HepG2 (cell line): Measurements from ENCODE around the gene CD6. TPM values are rescaled to one million over a fixed set of nuclear protein-coding genes. Genes with fewer than 3 reads are reported as not detected.

Source experiments
- ATAC-seq: fragments of 200-7000 bp; cut with Tn5 transposase; 3 replicates; pipeline ENCODE4 v1.9.1; 2020; ENCODE audit warnings: mild to moderate bottlenecking, moderate library complexity
- BruUV-seq: library from RNA; stranded (reverse); fragments of 400-500 nt; replicated peaks from 2 replicates; lab custom pipeline; 2021; lab: Mats Ljungman, UMichigan
- CTCF ChIA-PET: fragments of 300-600 bp; formaldehyde crosslinking; extraction: SDS; loops from one replicate; lab custom pipeline; 2021; ENCODE audit warnings: low total read pairs, inconsistent platforms, low intra/inter-chr PET ratio; lab: Yijun Ruan, JAX
- POLR2A ChIA-PET: fragments of 350-600 bp; sonication (Branson Sonifier 250); formaldehyde crosslinking; loops from one replicate; lab custom pipeline; 2020; ENCODE audit warnings: antibody characterized with exemption, inconsistent platforms; lab: Yijun Ruan, JAX
- DNase-seq: peaks from one replicate; pipeline ENCODE4 v3.0.0-alpha.2; 2015; ENCODE audit warnings: low spot score
- FAIRE-seq: peaks from 3 replicates; lab custom pipeline; 2011; peaks lifted over from hg19 to GRCh38; lab: Jason Lieb, UNC
- H2AFZ ChIP-seq: one replicate; pipeline ENCODE4 v1.6.1; 2011; ENCODE audit warnings: low read length, inconsistent platforms
- H3K27ac ChIP-seq: fragments of 300-600 bp; 3 replicates; pipeline ENCODE4 v1.8.0; 2011; ENCODE audit warnings: mixed run types, mild to moderate bottlenecking, mixed read lengths, low read length, inconsistent platforms; ENCODE audit not compliant: insufficient read depth; ENCODE audit errors: extremely low read length
- H3K27me3 ChIP-seq, 2 experiments: fragments of 200-600 bp in 1 of 2; 2 replicates in 1 of 2; 3 replicates in 1 of 2; pipeline versions ENCODE4 v1.6.0 to v1.8.0; 2011; ENCODE audit warnings: low read length in 2 of 2, mild to moderate bottlenecking in 2 of 2, moderate library complexity in 2 of 2, inconsistent platforms in 1 of 2; ENCODE audit not compliant: insufficient read depth in 2 of 2, control insufficient read depth in 1 of 2
- H3K36me3 ChIP-seq, 2 experiments: fragments of 200-600 bp in 1 of 2; replicated peaks in 1 of 2; 2 replicates in 1 of 2; 3 replicates in 1 of 2; pipeline versions ENCODE4 v1.5.1 to v1.8.0; 2011; ENCODE audit warnings: low read length in 2 of 2, inconsistent platforms in 1 of 2; ENCODE audit not compliant: insufficient read depth in 2 of 2, control insufficient read depth in 1 of 2
- H3K4me1 ChIP-seq: 2 replicates; pipeline ENCODE4 v1.5.1; 2012; ENCODE audit warnings: low read length, inconsistent platforms; ENCODE audit not compliant: insufficient read depth
- H3K4me2 ChIP-seq: 2 replicates; pipeline ENCODE4 v1.6.0; 2011; ENCODE audit warnings: low read depth, low read length, inconsistent platforms
- H3K4me3 ChIP-seq, 3 experiments: fragments of 200-600 bp in 1 of 3; sonication (generic), shearing (Covaris generic) in 1 of 3; replicated peaks in 1 of 3; 2 replicates each; pipeline ENCODE4 v1.5.1; 2011 to 2016; ENCODE audit warnings: low read length in 3 of 3, inconsistent platforms in 2 of 3, low read depth in 2 of 3, mild to moderate bottlenecking in 2 of 3, control low read depth in 1 of 3, mixed read lengths in 1 of 3; ENCODE audit not compliant: insufficient read depth in 1 of 3
- H3K79me2 ChIP-seq: one replicate; pipeline ENCODE4 v1.6.1; 2011; ENCODE audit warnings: low read length, inconsistent platforms; ENCODE audit not compliant: insufficient read depth
- H3K9ac ChIP-seq: 2 replicates; pipeline ENCODE4 v1.6.0; 2011; ENCODE audit warnings: mild to moderate bottlenecking, low read depth, low read length, inconsistent platforms; ENCODE audit not compliant: insufficient read depth
- H3K9me3 ChIP-seq: 2 replicates; pipeline ENCODE4 v1.5.1; 2012; ENCODE audit warnings: mild to moderate bottlenecking, low read length
- H4K20me1 ChIP-seq: 2 replicates; pipeline ENCODE4 v1.6.0; 2011; ENCODE audit warnings: inconsistent platforms, mild to moderate bottlenecking, low read length, moderate library complexity; ENCODE audit not compliant: insufficient read depth
- GATA4 ChIP-seq: sonication (generic); IDR thresholded peaks from 2 replicates; pipeline ENCODE4 v1.6.1; 2016; ENCODE audit warnings: antibody characterized with exemption, low read depth, borderline replicate concordance
- ISX ChIP-seq: sonication (generic); formaldehyde crosslinking; conservative IDR thresholded peaks from 2 replicates; pipeline ENCODE4 v1.5.0; 2020; ENCODE audit warnings: missing genetic modification reagents
- JUN ChIP-seq: sonication (generic); formaldehyde crosslinking; IDR thresholded peaks from 2 replicates; pipeline ENCODE4 v1.4.0; 2020; ENCODE audit warnings: mild to moderate bottlenecking, missing genetic modification reagents
- KDM2A ChIP-seq: sonication (generic); formaldehyde crosslinking; IDR thresholded peaks from 2 replicates; pipeline ENCODE4 v1.4.0; 2020; ENCODE audit warnings: low read depth, missing genetic modification reagents, borderline replicate concordance
- MIXL1 ChIP-seq: IDR thresholded peaks from 2 replicates; pipeline ENCODE4 v1.6.1; 2016
- NR2C2 ChIP-seq: sonication (generic); formaldehyde crosslinking; IDR thresholded peaks from 2 replicates; pipeline ENCODE4 v1.4.0; 2020; ENCODE audit warnings: missing genetic modification reagents, mild to moderate bottlenecking, moderate library complexity, borderline replicate concordance
- SATB2 ChIP-seq: sonication (generic); formaldehyde crosslinking; IDR thresholded peaks from 2 replicates; pipeline ENCODE4 v1.5.0; 2020; ENCODE audit warnings: missing genetic modification reagents
- STAG1 ChIP-seq: sonication (generic); formaldehyde crosslinking; IDR thresholded peaks from 2 replicates; pipeline ENCODE4 v1.4.0; 2020; ENCODE audit warnings: missing genetic modification reagents
- ZC3H4 ChIP-seq: sonication (generic); formaldehyde crosslinking; IDR thresholded peaks from 2 replicates; pipeline ENCODE4 v1.4.0; 2020; ENCODE audit warnings: missing genetic modification reagents, borderline replicate concordance
- ZFP36 ChIP-seq: fragments of 150-350 bp; IDR thresholded peaks from 2 replicates; pipeline ENCODE4 v1.6.1; 2018; ENCODE audit warnings: borderline replicate concordance, low read length, low read depth; ENCODE audit not compliant: partially characterized antibody
- ZMYM2 ChIP-seq: sonication (generic); formaldehyde crosslinking; IDR thresholded peaks from 2 replicates; pipeline ENCODE4 v1.8.0; 2022; ENCODE audit warnings: mild to moderate bottlenecking, missing genetic modification reagents
- ZNF263 ChIP-seq: sonication (generic); formaldehyde crosslinking; IDR thresholded peaks from 2 replicates; pipeline ENCODE4 v1.4.0; 2020; ENCODE audit warnings: missing genetic modification reagents
- ZNF329 ChIP-seq: sonication (generic); formaldehyde crosslinking; IDR thresholded peaks from 2 replicates; pipeline ENCODE4 v1.9.0; 2021; ENCODE audit warnings: low read depth, mild to moderate bottlenecking, missing genetic modification reagents
- ZNF431 ChIP-seq: sonication (generic); formaldehyde crosslinking; IDR thresholded peaks from 2 replicates; pipeline ENCODE4 v1.9.0; 2022; ENCODE audit warnings: missing genetic modification reagents, low read depth, mild to moderate bottlenecking, borderline replicate concordance
- ZNF670 ChIP-seq: sonication (generic); formaldehyde crosslinking; IDR thresholded peaks from 2 replicates; pipeline ENCODE4 v1.8.0; 2022; ENCODE audit warnings: mild to moderate bottlenecking, missing genetic modification reagents, borderline replicate concordance
- ZNF83 ChIP-seq: sonication (generic); formaldehyde crosslinking; IDR thresholded peaks from 2 replicates; pipeline ENCODE4 v1.4.0; 2020; ENCODE audit warnings: missing genetic modification reagents, mild to moderate bottlenecking, borderline replicate concordance
- ZNF883 ChIP-seq: sonication (generic); formaldehyde crosslinking; IDR thresholded peaks from 2 replicates; pipeline ENCODE4 v1.5.1; 2020; ENCODE audit warnings: mild to moderate bottlenecking, missing genetic modification reagents; ENCODE audit errors: not compliant biosample characterization
- WGBS: methylation state at CpG from one replicate; pipeline ENCODE4 v1.1.6; 2017; ENCODE audit warnings: low lambda C conversion rate; 5-methylcytosine and 5-hydroxymethylcytosine counted together
- in situ Hi-C: cut with HindIII; loops from 2 replicates; pipeline ENCODE4 v1.10.0; 2017; ENCODE audit warnings: low pct_unique_long_range_greater_than_20kb; ENCODE audit not compliant: extremely low pct_ligation_motif_present
- intact Hi-C: fragments of 100-400 bp; cut with micrococcal nuclease; formaldehyde crosslinking; loops from one replicate; pipeline ENCODE4 v1.10.0; 2022; ENCODE audit not compliant: unreplicated experiment
- polyA plus RNA-seq, 8 experiments: library from polyadenylated mRNA; depleted of rRNA in 3 of 8; stranded (reverse) in 7 of 8; unstranded in 1 of 8; fragments of >200 nt; fragmentation: Illumina TruSeq in 4 of 8; extraction: Trizol in 4 of 8; gene quantifications; 2 replicates each; pipeline versions ENCODE4 v1.2.1 to v1.2.3, GENCODE V29; 2011 to 2016; ENCODE audit warnings: low read depth in 4 of 8, missing spikeins in 1 of 8, mixed read lengths in 1 of 8; ENCODE audit not compliant: insufficient read depth in 1 of 8
- total RNA-seq, 5 experiments: library from RNA; depleted of rRNA; stranded (reverse); fragments of >200 nt; fragmentation: Illumina TruSeq; extraction: Trizol; gene quantifications; 2 replicates each; pipeline ENCODE4 v1.2.3, GENCODE V29; 2016; ENCODE audit warnings: low read depth in 1 of 5
- TF ChIP-seq, protein P1 (sequence below): sonication (generic); formaldehyde crosslinking; IDR thresholded peaks from 2 replicates; pipeline ENCODE4 v1.5.1; 2020; ENCODE audit warnings: mild to moderate bottlenecking, moderate library complexity, missing genetic modification reagents
- TF ChIP-seq, protein P2 (sequence below): sonication (generic); formaldehyde crosslinking; IDR thresholded peaks from 2 replicates; pipeline ENCODE4 v1.5.1; 2020; ENCODE audit warnings: mild to moderate bottlenecking, missing genetic modification reagents, moderate library complexity

CD6 gene
- total and polyA plus RNA-seq, 2 of the 13 experiments (the other 11 are each of a cell fraction or from before 2014, with no cell fraction given) = not detected

- BruUV-seq = no TSS peak
- ChIA-PET CTCF (no interaction called here), POLR2A (no interaction called here)
- Histone ChIP-seq H3K9ac (no peak overlapping the region), H2AFZ (no peak overlapping the region), H3K9me3 (no peaks in the 10 kb centered on the region), H4K20me1 (no peaks in the 10 kb centered on the region), H3K27me3 (peaks cover 1 to 64% of the 10 kb centered on the region in 2 experiments; a peak in 4 of 5 replicates), H3K79me2 (no peaks in the 10 kb centered on the region), H3K4me3 (no peak overlapping the region), H3K36me3 (no peaks in the 10 kb centered on the region), H3K27ac (no peak overlapping the region), H3K4me1 (no peaks in the 10 kb centered on the region), H3K4me2 (no peak overlapping the region)
- TF ChIP-seq STAG1 (CRISPR knock-in tag) = no peak
- no peak for TF ChIP-seq MIXL1 (CRISPR knock-in tag)
- no peak for TF ChIP-seq JUN
- no peak for TF ChIP-seq ZNF263
- TF ChIP-seq ZFP36 = no peak
- no peak for TF ChIP-seq ZNF670 (CRISPR knock-in tag)
- TF ChIP-seq KDM2A (CRISPR knock-in tag) = no peak
- TF ChIP-seq, protein P1, sequence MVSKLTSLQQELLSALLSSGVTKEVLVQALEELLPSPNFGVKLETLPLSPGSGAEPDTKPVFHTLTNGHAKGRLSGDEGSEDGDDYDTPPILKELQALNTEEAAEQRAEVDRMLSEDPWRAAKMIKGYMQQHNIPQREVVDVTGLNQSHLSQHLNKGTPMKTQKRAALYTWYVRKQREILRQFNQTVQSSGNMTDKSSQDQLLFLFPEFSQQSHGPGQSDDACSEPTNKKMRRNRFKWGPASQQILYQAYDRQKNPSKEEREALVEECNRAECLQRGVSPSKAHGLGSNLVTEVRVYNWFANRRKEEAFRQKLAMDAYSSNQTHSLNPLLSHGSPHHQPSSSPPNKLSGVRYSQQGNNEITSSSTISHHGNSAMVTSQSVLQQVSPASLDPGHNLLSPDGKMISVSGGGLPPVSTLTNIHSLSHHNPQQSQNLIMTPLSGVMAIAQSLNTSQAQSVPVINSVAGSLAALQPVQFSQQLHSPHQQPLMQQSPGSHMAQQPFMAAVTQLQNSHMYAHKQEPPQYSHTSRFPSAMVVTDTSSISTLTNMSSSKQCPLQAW = no peak
- TF ChIP-seq, protein P2, sequence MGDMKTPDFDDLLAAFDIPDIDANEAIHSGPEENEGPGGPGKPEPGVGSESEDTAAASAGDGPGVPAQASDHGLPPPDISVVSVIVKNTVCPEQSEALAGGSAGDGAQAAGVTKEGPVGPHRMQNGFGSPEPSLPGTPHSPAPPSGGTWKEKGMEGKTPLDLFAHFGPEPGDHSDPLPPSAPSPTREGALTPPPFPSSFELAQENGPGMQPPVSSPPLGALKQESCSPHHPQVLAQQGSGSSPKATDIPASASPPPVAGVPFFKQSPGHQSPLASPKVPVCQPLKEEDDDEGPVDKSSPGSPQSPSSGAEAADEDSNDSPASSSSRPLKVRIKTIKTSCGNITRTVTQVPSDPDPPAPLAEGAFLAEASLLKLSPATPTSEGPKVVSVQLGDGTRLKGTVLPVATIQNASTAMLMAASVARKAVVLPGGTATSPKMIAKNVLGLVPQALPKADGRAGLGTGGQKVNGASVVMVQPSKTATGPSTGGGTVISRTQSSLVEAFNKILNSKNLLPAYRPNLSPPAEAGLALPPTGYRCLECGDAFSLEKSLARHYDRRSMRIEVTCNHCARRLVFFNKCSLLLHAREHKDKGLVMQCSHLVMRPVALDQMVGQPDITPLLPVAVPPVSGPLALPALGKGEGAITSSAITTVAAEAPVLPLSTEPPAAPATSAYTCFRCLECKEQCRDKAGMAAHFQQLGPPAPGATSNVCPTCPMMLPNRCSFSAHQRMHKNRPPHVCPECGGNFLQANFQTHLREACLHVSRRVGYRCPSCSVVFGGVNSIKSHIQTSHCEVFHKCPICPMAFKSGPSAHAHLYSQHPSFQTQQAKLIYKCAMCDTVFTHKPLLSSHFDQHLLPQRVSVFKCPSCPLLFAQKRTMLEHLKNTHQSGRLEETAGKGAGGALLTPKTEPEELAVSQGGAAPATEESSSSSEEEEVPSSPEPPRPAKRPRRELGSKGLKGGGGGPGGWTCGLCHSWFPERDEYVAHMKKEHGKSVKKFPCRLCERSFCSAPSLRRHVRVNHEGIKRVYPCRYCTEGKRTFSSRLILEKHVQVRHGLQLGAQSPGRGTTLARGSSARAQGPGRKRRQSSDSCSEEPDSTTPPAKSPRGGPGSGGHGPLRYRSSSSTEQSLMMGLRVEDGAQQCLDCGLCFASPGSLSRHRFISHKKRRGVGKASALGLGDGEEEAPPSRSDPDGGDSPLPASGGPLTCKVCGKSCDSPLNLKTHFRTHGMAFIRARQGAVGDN (CRISPR knock-in tag) = no peak
- TF ChIP-seq NR2C2 = no peak
- TF ChIP-seq ZC3H4 (CRISPR knock-in tag) = no peak
- no peak for TF ChIP-seq ZNF329
- TF ChIP-seq ISX (CRISPR knock-in tag) = no peak
- no peak for TF ChIP-seq GATA4
- TF ChIP-seq ZMYM2 (CRISPR knock-in tag) = no peak
- no peak for TF ChIP-seq ZNF83 (CRISPR knock-in tag)
- no peak for TF ChIP-seq ZNF883 (CRISPR knock-in tag)
- TF ChIP-seq SATB2 (CRISPR knock-in tag) = no peak
- no peak for TF ChIP-seq ZNF431 (CRISPR knock-in tag)
- in situ Hi-C loops (no loop called here), intact Hi-C loops (no loop called here)
- no peak for DNase-seq
- ATAC-seq = no peak
- WGBS = 27% methylated on average over 10 of the region's 12 CpGs
- no peak for FAIRE-seq
These were observed 17.7 kb downstream of the CD6 start for GRCh38 chr11:60989093-60989650.
